DND-41 (cell line): ENCODE measurements around the gene SLC9A4.

Experiments
- EZH2 ChIP-seq: IDR thresholded peaks from 3 replicates; pipeline ENCODE4 v1.6.1; 2012; ENCODE audit warnings: borderline replicate concordance, low read depth, mild to moderate bottlenecking, moderate library complexity, low read length, inconsistent platforms; ENCODE audit not compliant: severe bottlenecking
- TF ChIP-seq, protein P1 (sequence below): IDR thresholded peaks from 2 replicates; pipeline ENCODE4 v1.5.1; 2012; ENCODE audit warnings: borderline replicate concordance, low read length, moderate library complexity, mild to moderate bottlenecking; ENCODE audit not compliant: poor library complexity, severe bottlenecking; ENCODE audit errors: extremely low read depth

DNA sequence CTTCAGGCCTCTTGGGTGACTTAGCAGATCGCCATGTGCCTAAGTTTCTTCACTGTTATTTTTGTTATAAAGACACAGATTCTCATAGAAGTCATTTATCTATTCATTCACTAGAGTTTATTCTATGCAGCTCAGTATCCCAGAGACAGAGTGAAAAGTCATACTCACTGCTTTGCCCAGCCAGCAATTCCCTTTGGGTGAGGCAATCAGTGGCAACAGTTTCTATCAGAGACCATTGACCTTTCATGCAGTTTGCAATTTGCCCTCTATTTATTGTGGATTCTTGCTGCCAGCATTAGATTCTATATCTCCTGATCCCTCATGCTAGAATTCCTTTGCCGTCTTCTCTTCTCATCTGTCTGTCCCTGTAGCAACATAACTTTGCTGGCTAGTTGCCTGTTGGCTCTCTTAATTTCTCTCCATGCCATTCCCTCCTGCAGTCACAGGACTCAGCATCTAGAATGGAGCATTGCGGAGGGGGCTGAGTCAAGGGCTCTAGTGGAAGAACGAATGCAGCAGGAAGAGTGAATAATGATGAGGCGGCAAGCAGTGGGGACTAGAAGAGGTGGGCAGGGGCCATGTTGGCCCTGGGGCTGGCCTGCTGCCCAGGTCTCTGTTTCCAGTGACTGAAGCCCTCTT is 12.2 kb downstream of the SLC9A4 start:
- TF ChIP-seq, protein P1, sequence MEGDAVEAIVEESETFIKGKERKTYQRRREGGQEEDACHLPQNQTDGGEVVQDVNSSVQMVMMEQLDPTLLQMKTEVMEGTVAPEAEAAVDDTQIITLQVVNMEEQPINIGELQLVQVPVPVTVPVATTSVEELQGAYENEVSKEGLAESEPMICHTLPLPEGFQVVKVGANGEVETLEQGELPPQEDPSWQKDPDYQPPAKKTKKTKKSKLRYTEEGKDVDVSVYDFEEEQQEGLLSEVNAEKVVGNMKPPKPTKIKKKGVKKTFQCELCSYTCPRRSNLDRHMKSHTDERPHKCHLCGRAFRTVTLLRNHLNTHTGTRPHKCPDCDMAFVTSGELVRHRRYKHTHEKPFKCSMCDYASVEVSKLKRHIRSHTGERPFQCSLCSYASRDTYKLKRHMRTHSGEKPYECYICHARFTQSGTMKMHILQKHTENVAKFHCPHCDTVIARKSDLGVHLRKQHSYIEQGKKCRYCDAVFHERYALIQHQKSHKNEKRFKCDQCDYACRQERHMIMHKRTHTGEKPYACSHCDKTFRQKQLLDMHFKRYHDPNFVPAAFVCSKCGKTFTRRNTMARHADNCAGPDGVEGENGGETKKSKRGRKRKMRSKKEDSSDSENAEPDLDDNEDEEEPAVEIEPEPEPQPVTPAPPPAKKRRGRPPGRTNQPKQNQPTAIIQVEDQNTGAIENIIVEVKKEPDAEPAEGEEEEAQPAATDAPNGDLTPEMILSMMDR: no peak
- TF ChIP-seq EZH2: no peak
